ENCODE results near the gene CNTN1.

- TF ChIP-seq CTCF (IDR thresholded peaks at IDR 0.05 in 2 of 3, conservative IDR thresholded peaks at IDR 0.05 in 1 of 3; ENCODE audit: control insufficient read depth in 2 of 3, extremely low read depth in 1 of 3, insufficient read depth in 1 of 3, low read depth in 3 of 3, low read length in 3 of 3) (no peak), SUZ12 (IDR thresholded peaks at IDR 0.05; ENCODE audit: unreplicated experiment) (no peak), EZH2 (IDR thresholded peaks at IDR 0.05; ENCODE audit: borderline replicate concordance, control insufficient read depth, low read depth, low read length) (no peak)
Observed at GRCh38 chr12:41096797-41097196, 404.6 kb downstream of the CNTN1 start.
